Lung (tissue), 12 donors: ENCODE data around the gene HDAC1. TPM values are rescaled to one million over a fixed set of nuclear protein-coding genes. Genes with fewer than 3 reads are reported as not detected.

ENCODE experiments used
- ATAC-seq: fragments of 200-7000 bp; cut with Tn5 transposase; one replicate; pipeline ENCODE4 v1.9.1; 2020; ENCODE audit warnings: moderate number of reproducible peaks; ENCODE audit not compliant: insufficient read depth, low FRiP score
- DNase-seq, 3 donors: peaks; one replicate each; pipeline ENCODE4 v3.0.0-alpha.2; 2013 to 2017
- H3K27ac ChIP-seq, 2 donors: one replicate each; pipeline ENCODE4 v1.5.1; 2013; ENCODE audit warnings: mild to moderate bottlenecking in 2 of 2, moderate library complexity in 2 of 2, control low read depth in 1 of 2, inconsistent platforms in 1 of 2, low read depth in 1 of 2, low read length in 1 of 2
- H3K27me3 ChIP-seq, 3 donors: one replicate each; pipeline ENCODE4 v1.5.1; 2013; ENCODE audit warnings: low read length in 2 of 3; ENCODE audit not compliant: control insufficient read depth in 3 of 3, insufficient read depth in 3 of 3
- H3K36me3 ChIP-seq, 4 donors: one replicate each; pipeline ENCODE4 v1.5.1; 2013; ENCODE audit warnings: low read length in 4 of 4, mild to moderate bottlenecking in 1 of 4, moderate library complexity in 1 of 4; ENCODE audit not compliant: control insufficient read depth in 4 of 4, insufficient read depth in 4 of 4
- H3K4me1 ChIP-seq, 5 donors: one replicate each; pipeline ENCODE4 v1.5.1; 2013; ENCODE audit warnings: low read length in 5 of 5, mild to moderate bottlenecking in 2 of 5, moderate library complexity in 1 of 5; ENCODE audit not compliant: control insufficient read depth in 5 of 5, insufficient read depth in 5 of 5
- H3K4me3 ChIP-seq: one replicate; pipeline ENCODE4 v1.5.1; 2013; ENCODE audit warnings: mild to moderate bottlenecking, control low read depth, moderate library complexity
- H3K9ac ChIP-seq, 2 donors: one replicate each; pipeline ENCODE4 v1.5.1; 2013; ENCODE audit warnings: low read length in 2 of 2, control low read depth in 1 of 2; ENCODE audit not compliant: insufficient read depth in 1 of 2
- H3K9me3 ChIP-seq, 4 donors: one replicate each; pipeline ENCODE4 v1.5.1; 2013; ENCODE audit warnings: low read length in 3 of 4, mild to moderate bottlenecking in 1 of 4, moderate library complexity in 1 of 4; ENCODE audit not compliant: control insufficient read depth in 4 of 4, insufficient read depth in 3 of 4
- CTCF ChIP-seq: IDR thresholded peaks from 2 replicates; pipeline ENCODE4 v1.5.1; 2012; ENCODE audit warnings: mild to moderate bottlenecking; ENCODE audit errors: control extremely low read depth, extremely low read depth
- WGBS, 2 donors: extraction: QIAGEN DNeasy Blood & Tissue Kit; methylation state at CpG; one replicate each; pipeline ENCODE4 v1.1.7; 2013; 5-methylcytosine and 5-hydroxymethylcytosine counted together
- polyA plus RNA-seq, 2 donors: library from polyadenylated mRNA; stranded (reverse); fragments of 200-250 nt; gene quantifications; one replicate each; pipeline ENCODE4 v1.2.1, GENCODE V29; 2013
- total RNA-seq, 2 donors: library from RNA; depleted of rRNA in 1 of 2; stranded (reverse); fragments of >200 nt in 1 of 2; gene quantifications; one replicate each; pipeline ENCODE4 v1.2.1, GENCODE V29; 2014 to 2021
- donor health status: control.
- donor health status: control.
- donor health status: Bipolar disorder and iron deficiency.
- donor health status: healthy.
- donor health status: DM: yes; HTN: yes; CAD: no.

Gene HDAC1
- total and polyA plus RNA-seq, 4 donors, result 47.3 to 90.4 (median 72.5) TPM

- Histone ChIP-seq H3K27me3 (no peaks in the 10 kb centered on the region), H3K4me3 (no peak overlapping the region), H3K36me3 (no peaks in the 10 kb centered on the region), H3K4me1 (peaks cover 0 to 6% (median 0%) of the 10 kb centered on the region in 5 donors), H3K9me3 (no peaks in the 10 kb centered on the region), H3K9ac (peak overlapping the region in 1 of 2 donors; percentile 19), H3K27ac (no peak overlapping the region)
- ATAC-seq, result no peak
- DNase-seq, result peak in 2 of 3 donors; percentile 43 to 66
- 49 to 64% methylated on average over 7 of the region's 7 CpGs for WGBS, 2 donors
- no peak for TF ChIP-seq CTCF
Observed at GRCh38 chr1:32266921-32267591, 24.8 kb upstream of the HDAC1 start.

GRCh38 chr1:32269744-32270143, 22.1 kb upstream of the HDAC1 start:
- ATAC-seq, result no peak
- TF ChIP-seq CTCF, result no peak
- Histone ChIP-seq H3K9ac (no peak overlapping the region), H3K27me3 (peaks cover 0 to 16% (median 14%) of the 10 kb centered on the region in 3 donors), H3K27ac (no peak overlapping the region), H3K4me3 (no peak overlapping the region), H3K36me3 (no peaks in the 10 kb centered on the region), H3K4me1 (peaks cover 0 to 11% (median 0%) of the 10 kb centered on the region in 5 donors), H3K9me3 (no peaks in the 10 kb centered on the region)
- DNase-seq, result no peak

GRCh38 chr1:32272557-32273390, 19.1 kb upstream of the HDAC1 start:
- peak; percentile 5 for TF ChIP-seq CTCF
- DNase-seq (no peak), ATAC-seq (no peak)
- Histone ChIP-seq H3K4me1 (peaks cover 0 to 7% (median 5%) of the 10 kb centered on the region in 5 donors), H3K9me3 (no peaks in the 10 kb centered on the region), H3K36me3 (no peaks in the 10 kb centered on the region), H3K27me3 (peaks cover 0 to 31% (median 29%) of the 10 kb centered on the region in 3 donors), H3K4me3 (no peak overlapping the region), H3K9ac (no peak overlapping the region), H3K27ac (no peak overlapping the region)
- WGBS, 2 donors, result 81 to 83% methylated on average over 7 of the region's 7 CpGs
